Activated CD8-positive, alpha-beta T cell treated with anti-CD3 and anti-CD28 coated beads for 36 hours (primary cell): Measurements from ENCODE around the gene ASB17. TPM values are rescaled to one million over a fixed set of nuclear protein-coding genes. Genes with fewer than 3 reads are reported as not detected.
"Not testable (repeated sequence)": the region's sequence is repeated elsewhere in the genome, so short reads cannot be mapped to it uniquely, and the experiment has no call there.

Experiments used
- ATAC-seq: fragments of 200-7000 bp; cut with Tn5 transposase; one replicate; pipeline ENCODE4 v1.10.0; 2021; ENCODE audit warnings: mild to moderate bottlenecking, moderate library complexity
- CTCF ChIA-PET: fragments of 350-600 bp; sonication (Branson Sonifier 250); formaldehyde crosslinking; loops from one replicate; lab custom pipeline; 2021; ENCODE audit warnings: antibody characterized with exemption; lab: Charles Lee
- POLR2A ChIA-PET: fragments of 350-600 bp; sonication (Branson Sonifier 250); formaldehyde crosslinking; loops from one replicate; lab custom pipeline; 2021; ENCODE audit warnings: antibody characterized with exemption; lab: Charles Lee
- DNase-seq: peaks from one replicate; pipeline ENCODE4 v3.0.0-alpha.2; 2020
- H3K27ac Mint-ChIP-seq: one replicate; pipeline ENCODE4 v1.8.0; 2021; ENCODE audit warnings: mild to moderate bottlenecking, mixed read lengths
- H3K27me3 Mint-ChIP-seq: one replicate; pipeline ENCODE4 v1.8.0; 2021; ENCODE audit warnings: mixed read lengths
- H3K36me3 Mint-ChIP-seq: one replicate; pipeline ENCODE4 v1.8.0; 2021; ENCODE audit warnings: low read depth, mixed read lengths
- H3K4me1 Mint-ChIP-seq: one replicate; pipeline ENCODE4 v1.8.0; 2021; ENCODE audit warnings: low read depth, mixed read lengths
- H3K4me3 Mint-ChIP-seq: one replicate; pipeline ENCODE4 v1.8.0; 2021; ENCODE audit warnings: mild to moderate bottlenecking, moderate library complexity, mixed read lengths
- H3K9me3 Mint-ChIP-seq: one replicate; pipeline ENCODE4 v1.8.0; 2021; ENCODE audit warnings: mixed read lengths
- intact Hi-C: fragments of 100-400 bp; cut with micrococcal nuclease; formaldehyde crosslinking; loops from one replicate; pipeline ENCODE4 v1.10.0; 2022
- total RNA-seq, 2 experiments: library from RNA; stranded (reverse); gene quantifications; one replicate each; pipeline ENCODE4 v1.2.3, GENCODE V29; 2021
- TF ChIP-seq, protein P1 (sequence below): fragments of 200-600 bp; IDR thresholded peaks from one replicate; pipeline ENCODE4 v1.8.0; 2022; ENCODE audit warnings: antibody characterized with exemption, mild to moderate bottlenecking

Gene ASB17
- total RNA-seq, 2 experiments from 2014 or later: not detected

DNA sequence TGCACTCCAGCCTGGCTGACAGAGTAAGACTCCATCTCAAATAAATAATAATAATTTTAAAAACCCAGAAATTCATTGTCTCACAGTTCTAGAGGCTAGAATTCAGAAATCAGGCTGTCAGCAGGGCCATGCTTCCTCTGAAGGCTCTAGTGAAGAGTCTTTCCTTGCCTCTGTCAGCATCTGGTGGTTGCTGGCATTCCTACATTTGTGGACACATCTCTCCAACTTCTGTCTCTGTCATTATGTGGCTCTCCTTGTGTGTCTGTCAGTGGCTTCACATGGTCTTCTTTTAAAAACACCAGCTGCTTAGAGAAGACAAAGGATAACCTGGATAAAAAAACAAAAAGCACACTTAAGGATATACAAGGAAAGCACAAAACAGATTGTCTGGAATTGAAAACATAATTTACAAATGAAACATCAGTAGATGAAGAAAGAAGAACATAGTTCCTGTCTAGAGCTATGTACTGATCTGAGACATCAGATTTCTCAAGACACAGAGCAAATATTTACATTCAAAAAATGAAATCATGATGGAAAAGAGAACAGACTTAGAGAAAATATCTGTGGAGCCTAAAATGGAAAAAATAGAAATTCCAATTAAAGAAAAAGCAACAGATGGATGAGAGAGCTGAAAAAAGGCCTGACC lies 32.7 kb upstream of the ASB17 start:
- Mint-ChIP-seq H3K9me3 (no peaks in the 10 kb centered on the region), H3K36me3 (no peaks in the 10 kb centered on the region), H3K27ac (no peak overlapping the region), H3K4me3 (no peak overlapping the region), H3K27me3 (peaks cover 1% of the 10 kb centered on the region), H3K4me1 (no peaks in the 10 kb centered on the region)
- intact Hi-C loops: no loop called here
- no peak for ATAC-seq
- ChIA-PET POLR2A (no interaction called here), CTCF (no interaction called here)
- TF ChIP-seq, protein P1, sequence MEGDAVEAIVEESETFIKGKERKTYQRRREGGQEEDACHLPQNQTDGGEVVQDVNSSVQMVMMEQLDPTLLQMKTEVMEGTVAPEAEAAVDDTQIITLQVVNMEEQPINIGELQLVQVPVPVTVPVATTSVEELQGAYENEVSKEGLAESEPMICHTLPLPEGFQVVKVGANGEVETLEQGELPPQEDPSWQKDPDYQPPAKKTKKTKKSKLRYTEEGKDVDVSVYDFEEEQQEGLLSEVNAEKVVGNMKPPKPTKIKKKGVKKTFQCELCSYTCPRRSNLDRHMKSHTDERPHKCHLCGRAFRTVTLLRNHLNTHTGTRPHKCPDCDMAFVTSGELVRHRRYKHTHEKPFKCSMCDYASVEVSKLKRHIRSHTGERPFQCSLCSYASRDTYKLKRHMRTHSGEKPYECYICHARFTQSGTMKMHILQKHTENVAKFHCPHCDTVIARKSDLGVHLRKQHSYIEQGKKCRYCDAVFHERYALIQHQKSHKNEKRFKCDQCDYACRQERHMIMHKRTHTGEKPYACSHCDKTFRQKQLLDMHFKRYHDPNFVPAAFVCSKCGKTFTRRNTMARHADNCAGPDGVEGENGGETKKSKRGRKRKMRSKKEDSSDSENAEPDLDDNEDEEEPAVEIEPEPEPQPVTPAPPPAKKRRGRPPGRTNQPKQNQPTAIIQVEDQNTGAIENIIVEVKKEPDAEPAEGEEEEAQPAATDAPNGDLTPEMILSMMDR: no peak
- DNase-seq: no peak

DNA sequence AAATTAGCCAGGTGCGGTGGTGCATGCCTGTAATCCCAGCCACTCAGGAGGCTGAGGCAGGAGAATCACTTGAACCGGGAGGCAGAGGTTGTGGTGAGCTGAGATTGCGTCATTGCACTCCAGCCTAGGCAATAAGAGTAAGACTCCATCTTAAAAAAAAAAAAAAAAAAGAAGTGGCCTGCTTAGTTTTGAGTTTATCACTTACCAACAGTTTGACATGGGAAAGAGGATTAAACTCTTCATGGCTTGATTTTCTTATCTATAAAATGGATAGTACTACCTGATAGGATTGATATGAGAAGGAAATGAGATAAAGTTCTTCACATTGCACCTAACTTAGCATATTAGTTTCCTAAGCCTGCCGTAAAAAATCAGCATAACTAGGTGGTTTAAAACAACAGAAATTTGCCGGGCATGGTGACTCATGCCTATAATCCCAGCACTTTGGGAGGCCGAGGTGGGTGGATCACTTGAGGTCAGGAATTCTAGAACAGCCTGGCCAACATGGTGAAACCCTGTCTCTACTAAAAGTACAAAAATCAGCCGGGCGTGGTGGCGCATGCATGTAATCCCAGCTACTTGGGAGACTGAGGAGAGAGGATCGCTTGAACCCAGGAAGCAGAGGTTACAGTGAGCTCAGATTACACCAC lies 32.0 kb upstream of the ASB17 start:
- ATAC-seq, H3K36me3 Mint-ChIP-seq, POLR2A ChIA-PET, H3K4me1 Mint-ChIP-seq, H3K4me3 Mint-ChIP-seq, DNase-seq, intact Hi-C loops, H3K27me3 Mint-ChIP-seq, H3K9me3 Mint-ChIP-seq, H3K27ac Mint-ChIP-seq: not testable (repeated sequence)
- CTCF ChIA-PET: interaction anchor here (0.7 kb wide), 1 partner anchor 8 kb away, joined by 3 read pairs; no protein-coding TSS in a partner anchor

DNA sequence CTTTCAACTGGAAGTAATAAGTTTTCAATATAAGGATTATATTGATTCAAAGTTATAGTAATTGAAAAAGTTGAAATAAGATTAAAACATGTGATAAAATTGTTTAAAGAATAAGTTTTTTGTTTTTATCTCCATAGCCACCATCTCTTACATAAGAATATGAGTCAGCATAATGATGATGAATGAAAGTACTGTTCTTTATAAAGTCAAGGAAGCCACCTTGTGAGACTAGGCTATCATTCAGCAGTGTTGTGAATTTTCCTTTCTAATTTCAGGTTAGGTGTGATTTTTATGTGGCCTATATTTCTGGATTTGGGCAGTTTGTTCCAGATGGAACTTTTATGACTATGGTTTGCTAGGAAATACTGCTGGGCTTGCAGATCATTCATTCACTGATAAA lies 22.4 kb upstream of the ASB17 start:
- intact Hi-C loops: no loop called here
- ATAC-seq (no peak), DNase-seq (no peak)
- H3K9me3 Mint-ChIP-seq: no peaks in the 10 kb centered on the region
- H3K27ac Mint-ChIP-seq: no peak overlapping the region
- POLR2A ChIA-PET: no interaction called here
- no peaks in the 10 kb centered on the region for H3K36me3 Mint-ChIP-seq
- CTCF ChIA-PET: interaction anchor here (0.6 kb wide), 1 partner anchor 377 kb away, joined by 3 read pairs; no protein-coding TSS in a partner anchor
- TF ChIP-seq, protein P1: no peak
- H3K27me3 Mint-ChIP-seq: no peaks in the 10 kb centered on the region
- no peaks in the 10 kb centered on the region for H3K4me1 Mint-ChIP-seq
- H3K4me3 Mint-ChIP-seq: no peak overlapping the region

DNA sequence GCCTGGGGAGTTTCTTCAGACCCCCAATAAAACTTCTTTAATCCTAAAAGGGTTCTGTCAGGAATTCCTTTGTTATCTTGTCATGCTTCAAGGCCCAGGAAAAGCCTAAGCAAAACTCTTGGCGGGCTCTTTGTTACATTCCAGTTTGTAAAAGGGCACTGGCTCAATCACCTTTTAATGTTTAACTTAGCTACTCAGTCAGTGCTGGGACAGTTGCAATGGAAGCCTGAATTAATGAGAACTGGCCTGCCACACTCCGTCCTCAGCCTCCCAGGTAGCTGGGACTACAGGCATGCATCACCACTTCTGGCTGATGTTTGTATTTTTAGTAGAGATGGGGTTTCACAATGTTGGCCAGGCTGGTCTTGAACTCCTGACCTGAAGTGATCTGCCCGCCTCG lies 21.3 kb upstream of the ASB17 start:
- Mint-ChIP-seq H3K27me3 (no peaks in the 10 kb centered on the region), H3K27ac (no peak overlapping the region), H3K9me3 (no peaks in the 10 kb centered on the region), H3K4me1 (no peaks in the 10 kb centered on the region), H3K4me3 (no peak overlapping the region), H3K36me3 (no peaks in the 10 kb centered on the region)
- DNase-seq (no peak), ATAC-seq (no peak)
- ChIA-PET CTCF (no interaction called here), POLR2A (no interaction called here)
- TF ChIP-seq, protein P1: no peak
- intact Hi-C loops: no loop called here

DNA sequence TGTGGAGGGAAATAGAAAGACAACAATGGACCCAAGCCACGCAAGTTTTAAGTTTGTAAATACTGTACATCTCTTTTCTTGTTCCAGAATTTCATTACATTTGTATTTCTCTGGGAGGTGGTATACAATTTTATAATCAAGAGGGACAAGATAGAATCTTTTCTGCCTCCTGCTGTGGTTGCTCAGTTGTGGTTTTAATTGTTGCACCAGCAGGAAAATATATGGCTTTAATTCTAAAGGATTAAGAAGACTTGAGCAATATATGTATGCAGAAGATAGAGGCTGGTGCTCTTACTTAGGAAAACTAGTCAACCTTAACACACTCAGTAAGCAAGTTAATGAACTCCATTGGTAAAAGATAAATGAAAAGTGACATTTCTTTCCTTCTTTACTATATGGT lies 19.8 kb upstream of the ASB17 start:
- TF ChIP-seq, protein P1: no peak
- no peaks in the 10 kb centered on the region for H3K9me3 Mint-ChIP-seq
- no peak overlapping the region for H3K27ac Mint-ChIP-seq
- no peaks in the 10 kb centered on the region for H3K4me1 Mint-ChIP-seq
- DNase-seq (no peak), ATAC-seq (no peak)
- intact Hi-C loops: no loop called here
- H3K36me3 Mint-ChIP-seq: no peaks in the 10 kb centered on the region
- ChIA-PET CTCF (no interaction called here), POLR2A (no interaction called here)
- H3K4me3 Mint-ChIP-seq: no peak overlapping the region
- no peaks in the 10 kb centered on the region for H3K27me3 Mint-ChIP-seq
